Measurements from ENCODE around the gene GDPD4.

DNA sequence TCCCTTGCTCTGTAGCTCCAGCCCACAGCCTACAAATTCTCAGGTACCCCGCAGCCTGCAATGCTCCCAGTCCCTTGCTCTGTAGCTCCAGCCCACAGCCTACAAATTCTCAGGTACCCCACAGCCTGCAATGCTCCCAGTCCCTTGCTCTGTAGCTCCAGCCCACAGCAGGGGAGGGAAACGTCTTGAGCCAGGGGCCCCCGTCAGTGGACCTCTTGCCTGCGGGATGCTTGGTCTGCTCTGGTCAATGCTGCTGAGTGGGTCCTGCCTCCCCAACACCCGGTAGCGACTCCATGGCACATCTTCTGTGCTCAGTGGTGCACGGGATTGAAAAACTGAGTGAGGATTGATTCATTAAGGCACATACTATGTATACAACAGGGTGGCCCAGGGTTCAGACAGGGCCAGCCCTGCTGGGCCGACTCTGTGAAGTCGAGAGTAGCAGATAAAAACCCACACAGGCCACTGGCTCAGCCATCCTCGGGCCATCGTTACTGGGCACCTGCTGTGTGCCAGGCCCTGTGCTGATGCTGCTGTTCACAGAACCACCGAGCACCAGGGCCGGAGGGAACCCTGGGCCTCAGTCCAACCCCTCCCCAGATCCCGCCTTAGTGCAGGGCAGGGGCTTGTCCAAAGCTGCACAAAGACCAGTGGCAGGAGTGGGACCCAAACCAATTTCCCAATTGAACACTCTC is 103.7 kb downstream of the GDPD4 start:
- TF ChIP-seq CTCF (conservative IDR thresholded peaks at IDR 0.05; ENCODE audit: low read depth, low read length) = no peak
- TF ChIP-seq EZH2 (IDR thresholded peaks at IDR 0.05; ENCODE audit: low read length, unreplicated experiment) = no peak
- no peak for TF ChIP-seq EZH2phosphoT487 (IDR thresholded peaks at IDR 0.05; ENCODE audit: borderline replicate concordance, low read length)

All from PC-3 (cell line).